Right lobe of liver (tissue), 6 donors: ENCODE results near the gene PEX13. TPM values are rescaled to one million over a fixed set of nuclear protein-coding genes. Genes with fewer than 3 reads are reported as not detected.

Experiments
- ATAC-seq, 4 donors: fragments of 200-7000 bp; cut with Tn5 transposase; one replicate each; pipeline ENCODE4 v1.9.1; 2020; ENCODE audit warnings: mild to moderate bottlenecking in 4 of 4, moderate library complexity in 4 of 4
- DNase-seq, 3 donors: peaks; one replicate each; pipeline ENCODE4 v3.0.0-alpha.2; 2020
- H3K27ac ChIP-seq, 3 donors: fragments of 200-600 bp; one replicate each; pipeline ENCODE4 v1.8.0; 2022
- H3K27me3 ChIP-seq, 2 donors: fragments of 200-600 bp; one replicate each; pipeline ENCODE4 v1.8.0; 2022
- H3K36me3 ChIP-seq, 4 donors: fragments of 200-600 bp; sonication (generic) in 1 of 4; one replicate each; pipeline versions ENCODE4 v1.5.1 to v1.8.0; 2017 to 2022; ENCODE audit warnings: control low read depth in 1 of 4
- H3K4me1 ChIP-seq, 4 donors: fragments of 200-600 bp; sonication (generic) in 1 of 4; one replicate each; pipeline versions ENCODE4 v1.5.1 to v1.8.0; 2017 to 2022; ENCODE audit warnings: control low read depth in 1 of 4
- H3K4me3 ChIP-seq, 3 donors: fragments of 200-600 bp; one replicate each; pipeline ENCODE4 v1.8.0; 2022
- H3K9me3 ChIP-seq, 4 donors: fragments of 200-600 bp; sonication (generic) in 1 of 4; one replicate each; pipeline versions ENCODE4 v1.5.1 to v1.8.0; 2017 to 2022; ENCODE audit warnings: control low read depth in 1 of 4
- POLR2A ChIP-seq: fragments of 450-650 bp; IDR thresholded peaks from one replicate; pipeline ENCODE4 v1.6.1; 2017; ENCODE audit warnings: antibody characterized with exemption, mild to moderate bottlenecking
- WGBS: methylation state at CpG from one replicate; pipeline ENCODE4 v1.1.6; 2018; ENCODE audit warnings: low coverage, low lambda C conversion rate; ENCODE audit not compliant: insufficient coverage; ENCODE audit errors: missing lambda C conversion rate; 5-methylcytosine and 5-hydroxymethylcytosine counted together
- intact Hi-C, 2 donors: fragments of 100-400 bp; cut with DNase I; formaldehyde crosslinking; loops; one replicate each; pipeline versions ENCODE4 v1.11.2 to v1.14.1; 2022
- total RNA-seq, 6 experiments: library from RNA; depleted of rRNA in 2 of 6; stranded (reverse); fragments of >200 nt in 2 of 6; fragmentation: NEBNext Ultra II Directional in 3 of 6; extraction: Animal tissue kit (Norgen Biotek cat#: 25700) in 3 of 6; gene quantifications; one replicate each; pipeline versions ENCODE4 v1.1.0 to v1.2.4, GENCODE V29; 2016 to 2023
- TF ChIP-seq, protein P1 (sequence below), 4 donors: fragments of 200-600 bp in 3 of 4; fragments of 450-650 bp in 1 of 4; IDR thresholded peaks; one replicate each; pipeline versions ENCODE4 v1.5.1 to v1.8.0; 2016 to 2022; ENCODE audit warnings: antibody characterized with exemption in 4 of 4, mild to moderate bottlenecking in 2 of 4
- donor health status: DM: no; HTN: yes; CAD: no.
- donor health status: DM: no; HTN: no; CAD: no.
- donor health status: DM: no; HTN: no; CAD: no.
- donor health status: DM: no; HTN: yes; CAD: no.
- donor health status: DM: no; HTN: yes; CAD: no.

PEX13 gene
- total RNA-seq, 6 experiments from 2014 or later = 23.0 to 34.3 (median 26.3) TPM

DNA sequence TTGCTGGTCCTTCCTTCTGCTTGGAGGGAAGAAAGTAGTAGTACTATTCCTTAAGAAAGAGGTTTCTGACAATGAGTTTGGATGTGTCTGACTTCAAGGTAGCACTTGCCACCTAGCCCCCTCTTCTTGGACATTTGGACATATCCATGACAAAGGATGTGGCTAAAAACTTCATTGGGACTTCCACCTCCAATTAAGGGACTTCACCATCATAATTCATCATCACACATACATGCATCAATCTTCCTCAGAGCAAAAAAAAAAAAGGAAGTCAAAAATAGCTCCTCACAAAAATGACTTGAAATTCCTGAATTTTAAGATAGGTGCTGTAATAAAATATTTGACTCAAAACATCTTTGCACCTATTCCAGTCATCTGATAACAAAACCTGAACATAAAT is 23.4 kb upstream of the PEX13 start:
- Histone ChIP-seq H3K27me3 (no peaks in the 10 kb centered on the region), H3K4me3 (no peak overlapping the region), H3K9me3 (peaks cover 0 to 12% (median 5%) of the 10 kb centered on the region in 4 donors), H3K4me1 (peaks cover 0 to 5% (median 0%) of the 10 kb centered on the region in 4 donors), H3K27ac (no peak overlapping the region), H3K36me3 (no peaks in the 10 kb centered on the region)
- intact Hi-C loops = loop anchor here in 1 of 2 donors (10.0 kb wide), 1 partner anchor 199 kb away; no protein-coding TSS in a partner anchor
- ATAC-seq (no peak), DNase-seq (no peak)
- TF ChIP-seq, protein P1, sequence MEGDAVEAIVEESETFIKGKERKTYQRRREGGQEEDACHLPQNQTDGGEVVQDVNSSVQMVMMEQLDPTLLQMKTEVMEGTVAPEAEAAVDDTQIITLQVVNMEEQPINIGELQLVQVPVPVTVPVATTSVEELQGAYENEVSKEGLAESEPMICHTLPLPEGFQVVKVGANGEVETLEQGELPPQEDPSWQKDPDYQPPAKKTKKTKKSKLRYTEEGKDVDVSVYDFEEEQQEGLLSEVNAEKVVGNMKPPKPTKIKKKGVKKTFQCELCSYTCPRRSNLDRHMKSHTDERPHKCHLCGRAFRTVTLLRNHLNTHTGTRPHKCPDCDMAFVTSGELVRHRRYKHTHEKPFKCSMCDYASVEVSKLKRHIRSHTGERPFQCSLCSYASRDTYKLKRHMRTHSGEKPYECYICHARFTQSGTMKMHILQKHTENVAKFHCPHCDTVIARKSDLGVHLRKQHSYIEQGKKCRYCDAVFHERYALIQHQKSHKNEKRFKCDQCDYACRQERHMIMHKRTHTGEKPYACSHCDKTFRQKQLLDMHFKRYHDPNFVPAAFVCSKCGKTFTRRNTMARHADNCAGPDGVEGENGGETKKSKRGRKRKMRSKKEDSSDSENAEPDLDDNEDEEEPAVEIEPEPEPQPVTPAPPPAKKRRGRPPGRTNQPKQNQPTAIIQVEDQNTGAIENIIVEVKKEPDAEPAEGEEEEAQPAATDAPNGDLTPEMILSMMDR (IDR thresholded peaks at IDR 0.05) = no peak
- TF ChIP-seq POLR2A = no peak

DNA sequence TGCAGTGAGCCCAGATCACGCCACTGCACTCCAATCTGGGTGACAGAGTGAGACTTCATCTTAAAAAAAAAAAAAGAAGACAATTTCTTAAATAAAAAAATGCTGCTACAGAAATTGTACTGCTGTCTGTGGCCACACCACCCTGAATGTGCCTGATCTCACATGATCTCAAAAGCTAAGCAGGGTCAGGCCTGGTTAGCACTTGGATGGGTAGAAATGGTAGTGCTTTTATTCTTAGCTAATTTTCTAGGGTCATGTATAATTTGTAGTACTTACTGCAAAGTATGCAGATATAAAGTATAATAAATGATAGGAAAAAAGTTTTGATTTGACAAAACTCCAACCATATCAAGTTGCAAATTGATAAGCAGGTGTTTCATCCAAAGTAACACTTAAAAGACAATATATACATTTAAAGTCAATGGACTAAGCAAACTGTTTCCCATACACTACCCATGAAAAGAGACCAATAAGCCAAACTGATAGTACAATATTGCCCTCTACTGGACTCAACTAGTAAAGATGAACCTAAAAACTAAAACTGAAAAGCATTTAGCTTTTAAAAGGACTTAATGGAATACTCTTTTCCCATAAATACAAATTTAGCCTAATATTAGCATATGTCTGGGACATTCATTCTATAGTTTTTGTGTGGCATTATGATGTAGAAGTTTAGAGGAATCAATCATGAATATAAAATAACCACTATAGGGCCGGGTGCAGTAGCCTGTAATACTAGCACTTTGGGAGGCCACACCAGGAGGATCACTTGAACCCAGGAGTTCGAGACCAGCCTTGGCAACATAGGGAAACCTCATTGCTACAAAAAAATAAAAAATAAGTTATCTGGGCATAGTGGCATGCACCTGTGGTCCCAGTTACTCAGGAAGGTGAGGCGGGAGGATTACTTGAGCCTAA is 18.6 kb upstream of the PEX13 start:
- no peaks in the 10 kb centered on the region for H3K36me3 ChIP-seq
- no peaks in the 10 kb centered on the region for H3K9me3 ChIP-seq
- no peak overlapping the region for H3K4me3 ChIP-seq
- peaks cover 0 to 5% (median 0%) of the 10 kb centered on the region in 4 donors for H3K4me1 ChIP-seq
- TF ChIP-seq POLR2A = no peak
- TF ChIP-seq, protein P1 (IDR thresholded peaks at IDR 0.05) = peak; percentile 58 to 67 (median 62)
- intact Hi-C loops = loop anchor here in 1 of 2 donors (10.0 kb wide), 1 partner anchor 204 kb away; no protein-coding TSS in a partner anchor
- ATAC-seq = peak; percentile 67 to 80 (median 72)
- 71% methylated on average over 4 of the region's 4 CpGs for WGBS
- H3K27ac ChIP-seq = no peak overlapping the region
- DNase-seq = no peak
- no peaks in the 10 kb centered on the region for H3K27me3 ChIP-seq

DNA sequence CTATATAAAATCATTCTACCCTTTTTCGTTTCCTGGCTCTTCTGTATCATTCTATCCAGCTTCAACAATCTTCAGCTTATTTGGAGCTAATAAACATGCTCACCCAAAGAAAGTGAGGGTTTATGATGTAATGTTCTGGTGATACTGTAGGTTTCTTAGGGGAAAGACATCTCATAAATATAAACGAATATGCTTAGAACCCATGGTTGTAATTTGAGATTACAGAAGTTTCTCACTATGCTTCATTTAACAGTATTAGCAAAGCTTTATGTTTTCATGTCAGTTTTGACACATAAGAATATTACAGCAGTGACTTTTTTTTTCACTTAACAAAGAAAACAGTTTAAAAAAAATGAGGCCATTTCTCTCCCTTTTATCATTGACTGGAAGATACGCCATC is 11.8 kb upstream of the PEX13 start:
- H3K4me1 ChIP-seq = peaks cover 0 to 4% (median 0%) of the 10 kb centered on the region in 4 donors
- intact Hi-C loops = loop anchor here in 1 of 2 donors (10.0 kb wide), 1 partner anchor 301 kb away; no protein-coding TSS in a partner anchor
- no peaks in the 10 kb centered on the region for H3K9me3 ChIP-seq
- no peaks in the 10 kb centered on the region for H3K36me3 ChIP-seq
- no peaks in the 10 kb centered on the region for H3K27me3 ChIP-seq
- no peak for TF ChIP-seq POLR2A
- TF ChIP-seq, protein P1 (IDR thresholded peaks at IDR 0.05) = no peak
- 91% methylated on average over 3 of the region's 3 CpGs for WGBS
- H3K27ac ChIP-seq = no peak overlapping the region
- ATAC-seq (no peak), DNase-seq (no peak)
- H3K4me3 ChIP-seq = no peak overlapping the region

DNA sequence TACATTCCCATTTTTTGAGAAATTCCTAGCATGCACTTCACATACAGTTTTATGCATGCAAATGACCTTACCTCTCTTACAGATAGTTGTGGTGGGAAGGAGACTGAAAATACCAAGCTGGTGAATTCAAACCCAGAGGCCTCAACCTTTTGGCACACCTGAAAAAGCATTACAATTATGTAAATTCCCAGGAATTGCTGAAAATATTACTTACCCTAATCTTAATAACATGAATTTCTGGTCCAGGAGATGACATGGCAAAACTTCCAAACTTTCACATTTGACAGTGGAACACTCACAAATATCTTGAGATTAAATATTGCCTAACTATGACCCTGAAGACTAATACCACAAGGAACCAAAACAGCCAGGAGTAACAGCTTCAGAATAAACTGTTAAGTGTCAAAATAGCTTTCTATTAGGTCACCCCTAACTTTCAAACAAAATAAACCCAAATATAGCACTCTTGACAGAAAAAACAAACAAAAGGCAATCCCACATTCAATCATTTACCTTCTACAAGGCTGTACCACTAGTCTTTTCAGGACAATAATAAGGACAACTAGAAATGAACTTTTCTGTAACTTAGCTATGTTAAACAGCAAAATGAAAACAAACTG is 10.9 kb upstream of the PEX13 start:
- Histone ChIP-seq H3K36me3 (no peaks in the 10 kb centered on the region), H3K27me3 (no peaks in the 10 kb centered on the region), H3K27ac (no peak overlapping the region), H3K4me3 (no peak overlapping the region), H3K9me3 (no peaks in the 10 kb centered on the region), H3K4me1 (peaks cover 0 to 4% (median 0%) of the 10 kb centered on the region in 4 donors)
- DNase-seq (no peak), ATAC-seq (no peak)
- TF ChIP-seq POLR2A = no peak
- TF ChIP-seq, protein P1 (IDR thresholded peaks at IDR 0.05) = no peak
- intact Hi-C loops = loop anchor here in 1 of 2 donors (10.0 kb wide), 1 partner anchor 302 kb away; no protein-coding TSS in a partner anchor
